B cell (primary cell): ENCODE data around the gene RPP30. TPM values are rescaled to one million over a fixed set of nuclear protein-coding genes. Genes with fewer than 3 reads are reported as not detected.

Experiments
- ATAC-seq: fragments of 200-7000 bp; cut with Tn5 transposase; one replicate; pipeline ENCODE4 v1.10.0; 2021; ENCODE audit warnings: low read depth, mild to moderate bottlenecking, moderate number of reproducible peaks, moderate library complexity
- CTCF ChIA-PET: fragments of 350-600 bp; sonication (Branson Sonifier 250); formaldehyde crosslinking; loops from one replicate; lab custom pipeline; 2021; ENCODE audit warnings: antibody characterized with exemption, inconsistent platforms; lab: Charles Lee
- POLR2A ChIA-PET: fragments of 350-600 bp; sonication (Branson Sonifier 250); formaldehyde crosslinking; loops from one replicate; lab custom pipeline; 2021; ENCODE audit warnings: antibody characterized with exemption; lab: Charles Lee
- DNase-seq: peaks from one replicate; pipeline ENCODE4 v3.0.0; 2013
- H2AFZ ChIP-seq: 2 replicates; pipeline ENCODE4 v1.6.1; 2012; ENCODE audit warnings: mild to moderate bottlenecking, low read depth, low read length; ENCODE audit not compliant: insufficient read depth, poor library complexity, severe bottlenecking
- H3K27ac ChIP-seq, 2 donors: 1 replicate in 1 of 2; 2 replicates in 1 of 2; pipeline ENCODE4 v1.5.1; 2012 to 2013; ENCODE audit warnings: low read length in 2 of 2, mild to moderate bottlenecking in 2 of 2, moderate library complexity in 1 of 2
- H3K27me3 ChIP-seq, 4 experiments: fragments of 200-600 bp in 1 of 4; sonication (generic) in 1 of 4; replicated peaks in 1 of 4; 1 replicate in 2 of 4; 2 replicates in 2 of 4; pipeline versions ENCODE4 v1.6.1 to v1.7.0; 2013 to 2016; ENCODE audit warnings: low read length in 3 of 4, mild to moderate bottlenecking in 2 of 4, mixed read lengths in 1 of 4, moderate library complexity in 1 of 4; ENCODE audit not compliant: insufficient read depth in 4 of 4, control insufficient read depth in 3 of 4; ENCODE audit errors: control extremely low read depth in 1 of 4
- H3K36me3 ChIP-seq, 2 experiments: replicated peaks in 1 of 2; 1 replicate in 1 of 2; 2 replicates in 1 of 2; pipeline versions ENCODE4 v1.6.1 to v1.7.1; 2013; ENCODE audit warnings: low read length in 1 of 2; ENCODE audit not compliant: insufficient read depth in 2 of 2, control insufficient read depth in 1 of 2; ENCODE audit errors: control extremely low read depth in 1 of 2, extremely low read depth in 1 of 2
- H3K4me1 ChIP-seq, 2 donors: fragments of 200-600 bp in 1 of 2; sonication (generic) in 1 of 2; 1 replicate in 1 of 2; 2 replicates in 1 of 2; pipeline versions ENCODE4 v1.5.1 to v1.6.1; 2013 to 2017; ENCODE audit warnings: low read length in 2 of 2; ENCODE audit not compliant: control insufficient read depth in 2 of 2, insufficient read depth in 2 of 2
- H3K4me2 ChIP-seq: replicated peaks from 2 replicates; pipeline ENCODE3; 2012; ENCODE audit warnings: mild to moderate bottlenecking, low read depth, low read length; ENCODE audit not compliant: poor library complexity, severe bottlenecking
- H3K4me3 ChIP-seq, 5 experiments: fragments of 200-600 bp in 1 of 5; sonication (generic) in 1 of 5; 1 replicate in 3 of 5; 2 replicates in 2 of 5; pipeline versions ENCODE4 v1.5.1 to v1.7.0; 2011 to 2016; ENCODE audit warnings: low read length in 4 of 5, mild to moderate bottlenecking in 4 of 5, low read depth in 2 of 5, control low read depth in 1 of 5, moderate library complexity in 1 of 5; ENCODE audit not compliant: insufficient read depth in 1 of 5; ENCODE audit errors: control extremely low read depth in 1 of 5, extremely low read depth in 1 of 5
- H3K79me2 ChIP-seq: fragments of 200-600 bp; sonication (generic); one replicate; pipeline ENCODE4 v1.6.0; 2016; ENCODE audit warnings: low read length; ENCODE audit not compliant: control insufficient read depth, insufficient read depth
- H3K9ac ChIP-seq: fragments of 200-600 bp; sonication (generic); 2 replicates; pipeline ENCODE4 v1.6.1; 2017; ENCODE audit warnings: mild to moderate bottlenecking, low read length, moderate library complexity
- H3K9me3 ChIP-seq, 3 donors: one replicate each; pipeline versions ENCODE4 v1.6.1 to v1.7.1; 2013; ENCODE audit warnings: low read length in 2 of 3; ENCODE audit not compliant: control insufficient read depth in 2 of 3, insufficient read depth in 1 of 3; ENCODE audit errors: control extremely low read depth in 1 of 3
- H4K20me1 ChIP-seq: 2 replicates; pipeline ENCODE4 v1.6.0; 2012; ENCODE audit warnings: mild to moderate bottlenecking, low read length; ENCODE audit not compliant: insufficient read depth, control insufficient read depth, poor library complexity, severe bottlenecking
- H3K27ac Mint-ChIP-seq: one replicate; pipeline ENCODE4 v1.8.0; 2021; ENCODE audit warnings: mixed read lengths
- H3K27me3 Mint-ChIP-seq: one replicate; pipeline ENCODE4 v1.8.0; 2021; ENCODE audit warnings: mixed read lengths
- H3K4me1 Mint-ChIP-seq: one replicate; pipeline ENCODE4 v1.8.0; 2021; ENCODE audit warnings: mixed read lengths
- H3K4me3 Mint-ChIP-seq: one replicate; pipeline ENCODE4 v1.8.0; 2021; ENCODE audit warnings: mixed read lengths
- H3K9me3 Mint-ChIP-seq: one replicate; pipeline ENCODE4 v1.8.0; 2022; ENCODE audit warnings: mixed read lengths; ENCODE audit not compliant: insufficient read depth
- EZH2 ChIP-seq: IDR thresholded peaks from 2 replicates; pipeline ENCODE4 v1.6.1; 2012; ENCODE audit warnings: borderline replicate concordance, low read depth, mild to moderate bottlenecking, moderate library complexity, low read length; ENCODE audit not compliant: insufficient read depth, poor library complexity, severe bottlenecking
- WGBS: methylation state at CpG from one replicate; pipeline ENCODE4 v1.1.5; 2013; ENCODE audit warnings: missing lambda C conversion rate; ENCODE audit not compliant: insufficient coverage; 5-methylcytosine and 5-hydroxymethylcytosine counted together
- intact Hi-C: fragments of 100-400 bp; cut with micrococcal nuclease; formaldehyde crosslinking; loops from one replicate; pipeline ENCODE4 v1.10.0; 2022
- polyA plus RNA-seq: library from polyadenylated mRNA; depleted of rRNA; stranded (reverse); fragments of >200 nt; gene quantifications from 2 replicates; pipeline ENCODE4 v1.2.3, GENCODE V29; 2012
- total RNA-seq, 2 donors: library from RNA; stranded (reverse); fragments of 120-200 nt in 1 of 2; gene quantifications; 1 replicate in 1 of 2; 2 replicates in 1 of 2; pipeline versions ENCODE4 v1.2.3 to v1.2.4, GENCODE V29; 2013 to 2022
- TF ChIP-seq, protein P1 (sequence below): fragments of 200-600 bp; IDR thresholded peaks from one replicate; pipeline ENCODE4 v1.8.0; 2022; ENCODE audit warnings: antibody characterized with exemption, mild to moderate bottlenecking

The RPP30 gene
- total and polyA plus RNA-seq, 2 donors (not counting 1 experiment from before 2014, with no cell fraction given), result 28.2 to 41.7 TPM

DNA sequence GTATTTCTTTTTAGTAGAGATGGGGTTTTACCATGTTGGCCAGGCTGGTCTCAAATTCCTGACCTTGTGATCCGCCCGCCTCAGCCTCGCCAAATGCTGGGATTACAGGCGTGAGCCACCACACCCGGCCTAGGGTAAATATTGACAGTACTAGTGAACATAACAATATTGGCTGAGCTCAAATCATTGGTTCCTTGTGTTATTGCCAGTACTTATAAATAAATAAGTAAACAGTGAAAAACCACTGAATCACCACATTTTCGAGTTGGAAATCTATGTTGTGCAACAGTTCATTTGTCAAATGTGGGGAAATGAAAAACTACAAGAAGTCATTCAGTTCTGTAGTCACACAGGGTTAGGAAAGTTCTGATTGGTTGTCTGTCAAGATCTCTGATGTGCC, 15.8 kb downstream of the RPP30 start:
- Histone ChIP-seq H3K4me3 (no peak overlapping the region), H4K20me1 (no peaks in the 10 kb centered on the region), H3K79me2 (no peaks in the 10 kb centered on the region), H3K27me3 (no peaks in the 10 kb centered on the region), H3K4me2 (no peak overlapping the region), H3K27ac (no peak overlapping the region), H3K36me3 (peaks cover 1 to 74% of the 10 kb centered on the region in 2 experiments), H3K9me3 (no peaks in the 10 kb centered on the region), H3K9ac (no peak overlapping the region), H3K4me1 (no peaks in the 10 kb centered on the region), H2AFZ (no peak overlapping the region)
- DNase-seq, result no peak
- Mint-ChIP-seq H3K27ac (no peak overlapping the region), H3K27me3 (no peaks in the 10 kb centered on the region), H3K4me3 (no peak overlapping the region), H3K9me3 (no peaks in the 10 kb centered on the region), H3K4me1 (no peaks in the 10 kb centered on the region)
- WGBS, result no CpG with 5 or more reads among the region's 6 CpGs
- ChIA-PET CTCF (interaction anchor here (1.5 to 3.5 kb wide), 3 partner anchors 8 to 363 kb away, joined by 4 to 18 read pairs (median 9); no protein-coding TSS in a partner anchor), POLR2A (no interaction called here)
- intact Hi-C loops, result no loop called here
- TF ChIP-seq EZH2, result no peak
- TF ChIP-seq, protein P1, sequence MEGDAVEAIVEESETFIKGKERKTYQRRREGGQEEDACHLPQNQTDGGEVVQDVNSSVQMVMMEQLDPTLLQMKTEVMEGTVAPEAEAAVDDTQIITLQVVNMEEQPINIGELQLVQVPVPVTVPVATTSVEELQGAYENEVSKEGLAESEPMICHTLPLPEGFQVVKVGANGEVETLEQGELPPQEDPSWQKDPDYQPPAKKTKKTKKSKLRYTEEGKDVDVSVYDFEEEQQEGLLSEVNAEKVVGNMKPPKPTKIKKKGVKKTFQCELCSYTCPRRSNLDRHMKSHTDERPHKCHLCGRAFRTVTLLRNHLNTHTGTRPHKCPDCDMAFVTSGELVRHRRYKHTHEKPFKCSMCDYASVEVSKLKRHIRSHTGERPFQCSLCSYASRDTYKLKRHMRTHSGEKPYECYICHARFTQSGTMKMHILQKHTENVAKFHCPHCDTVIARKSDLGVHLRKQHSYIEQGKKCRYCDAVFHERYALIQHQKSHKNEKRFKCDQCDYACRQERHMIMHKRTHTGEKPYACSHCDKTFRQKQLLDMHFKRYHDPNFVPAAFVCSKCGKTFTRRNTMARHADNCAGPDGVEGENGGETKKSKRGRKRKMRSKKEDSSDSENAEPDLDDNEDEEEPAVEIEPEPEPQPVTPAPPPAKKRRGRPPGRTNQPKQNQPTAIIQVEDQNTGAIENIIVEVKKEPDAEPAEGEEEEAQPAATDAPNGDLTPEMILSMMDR, result no peak
- no peak for ATAC-seq

DNA sequence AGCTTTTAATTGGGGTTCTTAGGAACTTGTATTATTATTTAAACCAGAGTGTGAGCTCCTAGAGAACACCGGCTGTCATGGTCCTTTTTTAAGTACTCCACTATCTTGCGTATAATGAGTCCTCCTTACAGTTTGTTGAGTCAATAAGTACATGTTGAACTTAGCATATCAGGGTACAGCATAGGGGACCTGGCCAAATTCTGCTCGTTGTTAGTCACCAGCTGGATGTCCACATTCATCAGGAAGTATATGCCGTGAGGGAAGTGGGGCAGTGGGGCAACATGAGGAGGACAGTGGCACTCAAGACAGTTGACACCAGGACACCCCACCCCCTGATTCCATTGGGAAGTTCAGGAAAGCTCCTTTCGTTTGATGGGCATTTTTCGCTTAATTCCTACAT, 16.6 kb downstream of the RPP30 start:
- no peaks in the 10 kb centered on the region for H3K79me2 ChIP-seq
- WGBS, result 100% methylated on average over 2 of the region's 6 CpGs
- H3K9me3 Mint-ChIP-seq, result no peaks in the 10 kb centered on the region
- H3K9ac ChIP-seq, result no peak overlapping the region
- H3K4me2 ChIP-seq, result no peak overlapping the region
- POLR2A ChIA-PET, result interaction anchor here (0.7 kb wide), 1 partner anchor 999 kb away, joined by 4 read pairs; no protein-coding TSS in a partner anchor
- TF ChIP-seq EZH2, result no peak
- TF ChIP-seq, protein P1, result no peak
- intact Hi-C loops, result no loop called here
- H3K4me1 ChIP-seq, result no peaks in the 10 kb centered on the region
- H3K9me3 ChIP-seq, result no peaks in the 10 kb centered on the region
- H4K20me1 ChIP-seq, result no peaks in the 10 kb centered on the region
- DNase-seq (no peak), ATAC-seq (no peak)
- H3K27me3 Mint-ChIP-seq, result no peaks in the 10 kb centered on the region
- CTCF ChIA-PET, result interaction anchor here (1.1 to 3.5 kb wide), 4 partner anchors 9 to 362 kb away, joined by 4 to 18 read pairs (median 6); no protein-coding TSS in a partner anchor
- H3K4me3 ChIP-seq, result no peak overlapping the region
- no peak overlapping the region for H3K4me3 Mint-ChIP-seq
- no peaks in the 10 kb centered on the region for H3K4me1 Mint-ChIP-seq
- no peak overlapping the region for H3K27ac Mint-ChIP-seq
- no peaks in the 10 kb centered on the region for H3K27me3 ChIP-seq
- H2AFZ ChIP-seq, result no peak overlapping the region
- H3K36me3 ChIP-seq, result peaks cover 0 to 81% of the 10 kb centered on the region in 2 experiments
- no peak overlapping the region for H3K27ac ChIP-seq
